GM20000 (cell line): Measurements from ENCODE around the gene HTR2B.

Experiments
- DNase-seq: peaks from one replicate; pipeline ENCODE4 v3.0.0; 2012; ENCODE audit warnings: low spot score
- CTCF ChIP-seq: IDR thresholded peaks from 2 replicates; pipeline ENCODE4 v1.5.1; 2012; ENCODE audit warnings: mild to moderate bottlenecking, control low read depth; ENCODE audit errors: extremely low read depth, missing control alignments

HTR2B gene

GRCh38 chr2:231059756-231060155 lies 65.1 kb downstream of the HTR2B start:
- TF ChIP-seq CTCF = no peak
- DNase-seq = no peak

GRCh38 chr2:231058761-231059550 lies 65.9 kb downstream of the HTR2B start:
- DNase-seq = no peak
- TF ChIP-seq CTCF = no peak
